WTC11 (cell line): ENCODE results near the gene LSM2. TPM values are rescaled to one million over a fixed set of nuclear protein-coding genes. Genes with fewer than 3 reads are reported as not detected.
"Not testable (repeated sequence)": the region's sequence is repeated elsewhere in the genome, so short reads cannot be mapped to it uniquely, and the experiment has no call there.

Source experiments
- ATAC-seq: fragments of 200-7000 bp; cut with Tn5 transposase; 2 replicates; pipeline ENCODE4 v1.10.0; 2021; ENCODE audit warnings: mild to moderate bottlenecking, moderate library complexity
- CTCF ChIA-PET: fragments of 300-600 bp; sonication (Branson Sonifier 250); formaldehyde crosslinking; loops from one replicate; lab custom pipeline; 2021; ENCODE audit warnings: antibody characterized with exemption; lab: Charles Lee
- POLR2A ChIA-PET: fragments of 350-600 bp; sonication (Branson Sonifier 250); formaldehyde crosslinking; loops from one replicate; lab custom pipeline; 2021; ENCODE audit warnings: antibody characterized with exemption; lab: Charles Lee
- DNase-seq: peaks from one replicate; pipeline ENCODE4 v3.0.0; 2021; ENCODE audit warnings: low spot score
- H3K27ac Mint-ChIP-seq: 2 replicates; pipeline ENCODE4 v1.8.0; 2021; ENCODE audit warnings: mixed read lengths
- H3K27me3 Mint-ChIP-seq: 2 replicates; pipeline ENCODE4 v1.8.0; 2021; ENCODE audit warnings: low read depth, mild to moderate bottlenecking, moderate library complexity, mixed read lengths
- H3K36me3 Mint-ChIP-seq: 2 replicates; pipeline ENCODE4 v1.8.0; 2021; ENCODE audit warnings: mixed read lengths
- H3K4me1 Mint-ChIP-seq: 2 replicates; pipeline ENCODE4 v1.8.0; 2022; ENCODE audit warnings: mixed read lengths
- H3K4me3 Mint-ChIP-seq: 2 replicates; pipeline ENCODE4 v1.8.0; 2021; ENCODE audit warnings: mild to moderate bottlenecking, moderate library complexity, mixed read lengths
- H3K9me3 Mint-ChIP-seq: 2 replicates; pipeline ENCODE4 v1.8.0; 2021; ENCODE audit warnings: mixed read lengths
- EMX1 ChIP-seq: fragments of 250-450 bp; sonication (Bioruptor Pico); IDR thresholded peaks from 2 replicates; pipeline ENCODE4 v1.8.0; 2021; ENCODE audit warnings: mild to moderate bottlenecking
- FOXP4 ChIP-seq: sonication (generic); formaldehyde crosslinking; IDR thresholded peaks from 2 replicates; pipeline ENCODE4 v1.8.0; 2022; ENCODE audit warnings: mild to moderate bottlenecking, missing genetic modification reagents
- JAZF1 ChIP-seq: fragments of 250-450 bp; sonication (Bioruptor Pico); IDR thresholded peaks from 2 replicates; pipeline ENCODE4 v1.9.0; 2021; ENCODE audit warnings: moderate library complexity, mild to moderate bottlenecking, inconsistent platforms
- JUN ChIP-seq: sonication (generic); formaldehyde crosslinking; IDR thresholded peaks from 2 replicates; pipeline ENCODE4 v1.8.0; 2023; ENCODE audit warnings: mild to moderate bottlenecking, missing genetic modification reagents
- NR2C2 ChIP-seq: sonication (generic); formaldehyde crosslinking; IDR thresholded peaks from 2 replicates; pipeline ENCODE4 v1.8.0; 2022; ENCODE audit warnings: mild to moderate bottlenecking, missing genetic modification reagents
- OVOL2 ChIP-seq: fragments of 250-450 bp; sonication (Bioruptor Pico); IDR thresholded peaks from 2 replicates; pipeline ENCODE4 v1.9.0; 2021; ENCODE audit warnings: mild to moderate bottlenecking, borderline replicate concordance
- ZNF121 ChIP-seq: sonication (generic); formaldehyde crosslinking; IDR thresholded peaks from 2 replicates; pipeline ENCODE4 v1.8.0; 2023; ENCODE audit warnings: missing genetic modification reagents
- ZNF416 ChIP-seq: fragments of 250-450 bp; sonication (Bioruptor Pico); IDR thresholded peaks from 2 replicates; pipeline ENCODE4 v1.9.0; 2021; ENCODE audit warnings: mild to moderate bottlenecking, inconsistent platforms
- ZNF532 ChIP-seq: fragments of 250-450 bp; sonication (Bioruptor Pico); IDR thresholded peaks from 2 replicates; pipeline ENCODE4 v1.9.0; 2021; ENCODE audit warnings: mild to moderate bottlenecking, borderline replicate concordance
- ZNF671 ChIP-seq: fragments of 250-450 bp; sonication (Bioruptor Pico); IDR thresholded peaks from 2 replicates; pipeline ENCODE4 v1.8.0; 2021; ENCODE audit warnings: mild to moderate bottlenecking
- total RNA-seq: library from RNA; stranded (reverse); gene quantifications from 3 replicates; pipeline ENCODE4 v1.2.3, GENCODE V29; 2021
- TF ChIP-seq, protein P1 (sequence below): fragments of 250-450 bp; sonication (Bioruptor Pico); IDR thresholded peaks from 2 replicates; pipeline ENCODE4 v1.8.0; 2021; ENCODE audit warnings: mild to moderate bottlenecking

LSM2 gene
- total RNA-seq, 1 experiment from 2014 or later = 104 TPM

DNA sequence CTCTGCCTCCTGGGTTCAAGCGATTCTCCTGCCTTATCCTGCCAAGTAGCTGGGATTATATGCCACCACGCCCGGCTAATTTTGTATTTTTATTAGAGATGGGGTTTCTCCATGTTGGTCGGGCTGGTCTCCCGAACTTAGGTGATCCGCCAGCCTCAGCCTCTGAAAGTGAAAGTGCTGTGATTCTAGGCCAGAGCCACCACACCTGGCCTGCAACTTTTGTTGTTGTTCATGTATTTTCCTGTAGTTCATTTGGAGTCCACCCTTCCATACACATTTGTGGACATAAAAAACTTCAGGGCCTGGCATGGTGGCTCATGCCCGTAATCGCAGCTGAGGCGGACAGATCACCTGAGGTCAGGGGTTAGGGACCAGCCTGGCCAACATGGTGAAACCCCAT is 35.3 kb upstream of the LSM2 start:
- TF ChIP-seq OVOL2 (CRISPR knock-in tag) (no peak), JAZF1 (CRISPR knock-in tag) (no peak), JUN (CRISPR knock-in tag) (no peak), ZNF671 (CRISPR knock-in tag) (no peak), NR2C2 (CRISPR knock-in tag) (no peak), EMX1 (CRISPR knock-in tag) (no peak)
- peaks cover 42% of the 10 kb centered on the region for H3K36me3 Mint-ChIP-seq
- ATAC-seq (no peak), DNase-seq (no peak)
- no peak overlapping the region for H3K4me3 Mint-ChIP-seq
- peaks cover 13% of the 10 kb centered on the region for H3K4me1 Mint-ChIP-seq
- ChIA-PET POLR2A (interaction anchor here (1.0 kb wide), 1 partner anchor 15 kb away, joined by 3 read pairs; the partner anchor contains the start of gene HSPA1B), CTCF (interaction anchor here (1.2 kb wide), 1 partner anchor 81 kb away, joined by 3 read pairs; no protein-coding TSS in a partner anchor)
- no peaks in the 10 kb centered on the region for H3K9me3 Mint-ChIP-seq
- H3K27me3 Mint-ChIP-seq = no peaks in the 10 kb centered on the region
- no peak overlapping the region for H3K27ac Mint-ChIP-seq

DNA sequence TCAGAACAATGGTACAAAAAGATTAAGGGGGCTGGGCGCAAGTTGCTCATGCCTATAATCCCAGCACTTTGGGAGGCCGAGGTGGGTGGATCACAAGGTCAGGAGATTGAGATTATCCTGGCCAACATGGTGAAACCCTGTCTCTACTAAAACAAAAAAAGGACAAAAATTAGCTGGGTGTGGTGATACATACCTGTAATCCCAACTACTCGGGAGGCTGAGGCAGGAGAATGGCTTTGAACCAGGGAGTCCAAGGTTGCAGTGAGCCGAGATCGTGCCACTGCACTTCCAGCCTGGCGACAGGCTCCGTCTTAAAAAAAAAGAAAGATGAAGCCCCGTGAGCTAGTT is 33.0 kb upstream of the LSM2 start:
- not testable (repeated sequence) for DNase-seq, H3K4me3 Mint-ChIP-seq, H3K27me3 Mint-ChIP-seq, ATAC-seq, H3K9me3 Mint-ChIP-seq, H3K27ac Mint-ChIP-seq
- TF ChIP-seq ZNF416 (CRISPR knock-in tag) = 0 out of 2 replicates have a peak, but pooled peaks have one; percentile 7
- peak; percentile 53; the same call in 1 of the 2 replicates for TF ChIP-seq ZNF532 (CRISPR knock-in tag)
- 0 out of 2 replicates have a peak, but pooled peaks have one; percentile 21 for TF ChIP-seq ZNF671 (CRISPR knock-in tag)
- TF ChIP-seq, protein P1, sequence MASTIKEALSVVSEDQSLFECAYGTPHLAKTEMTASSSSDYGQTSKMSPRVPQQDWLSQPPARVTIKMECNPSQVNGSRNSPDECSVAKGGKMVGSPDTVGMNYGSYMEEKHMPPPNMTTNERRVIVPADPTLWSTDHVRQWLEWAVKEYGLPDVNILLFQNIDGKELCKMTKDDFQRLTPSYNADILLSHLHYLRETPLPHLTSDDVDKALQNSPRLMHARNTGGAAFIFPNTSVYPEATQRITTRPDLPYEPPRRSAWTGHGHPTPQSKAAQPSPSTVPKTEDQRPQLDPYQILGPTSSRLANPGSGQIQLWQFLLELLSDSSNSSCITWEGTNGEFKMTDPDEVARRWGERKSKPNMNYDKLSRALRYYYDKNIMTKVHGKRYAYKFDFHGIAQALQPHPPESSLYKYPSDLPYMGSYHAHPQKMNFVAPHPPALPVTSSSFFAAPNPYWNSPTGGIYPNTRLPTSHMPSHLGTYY (CRISPR knock-in tag) = peak; percentile 18; the same call in 1 of the 2 replicates
- Mint-ChIP-seq H3K36me3 (peaks cover 63% of the 10 kb centered on the region), H3K4me1 (peaks cover 28% of the 10 kb centered on the region)
- POLR2A ChIA-PET = interaction anchor here (1.3 kb wide), 1 partner anchor 44 kb away, joined by 4 read pairs; the partner anchor contains the start of gene VARS1
- CTCF ChIA-PET = interaction anchor here (0.9 kb wide), 1 partner anchor 67 kb away, joined by 3 read pairs; no protein-coding TSS in a partner anchor

DNA sequence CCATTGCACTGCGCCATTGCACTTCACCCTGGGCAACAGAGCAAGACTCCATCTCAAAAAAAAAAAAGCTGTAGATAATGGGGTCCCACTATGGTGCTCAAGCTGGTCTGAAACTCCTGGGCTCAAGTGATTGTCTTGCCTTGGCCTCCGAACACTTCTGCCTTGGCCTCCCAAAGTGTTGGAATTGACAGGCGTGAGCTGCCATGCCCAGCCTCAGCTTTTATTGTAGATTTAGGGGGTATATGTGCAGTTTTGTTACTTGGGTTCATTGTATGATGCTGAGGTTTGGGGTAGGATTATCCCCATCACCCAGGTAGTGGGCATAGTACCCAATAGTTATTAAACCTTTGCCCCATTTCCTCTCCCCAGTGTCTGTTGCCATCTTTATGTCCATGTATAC is 32.2 kb upstream of the LSM2 start:
- Mint-ChIP-seq H3K27me3 (no peaks in the 10 kb centered on the region), H3K36me3 (peaks cover 64% of the 10 kb centered on the region), H3K9me3 (no peaks in the 10 kb centered on the region)
- peak; percentile 16; the same call in 1 of the 2 replicates for TF ChIP-seq ZNF121
- no peak for TF ChIP-seq FOXP4 (CRISPR knock-in tag)
- TF ChIP-seq, all 79 proteins: peak for 1
- H3K4me3 Mint-ChIP-seq = peak overlapping the region; percentile 99
- CTCF ChIA-PET = interaction anchor here (1.3 to 1.4 kb wide), 3 partner anchors 43 to 69 kb away, joined by 3 to 6 read pairs (median 4); partner anchors contain the start of gene VARS1
- H3K4me1 Mint-ChIP-seq = peaks cover 28% of the 10 kb centered on the region
- peak overlapping the region; percentile 49; the same call in 1 of the 2 replicates for H3K27ac Mint-ChIP-seq
- POLR2A ChIA-PET = interaction anchor here (0.7 to 1.3 kb wide), 3 partner anchors 43 to 302 kb away, joined by 3 to 4 read pairs (median 3); partner anchors contain the start of gene VARS1
- ATAC-seq = no peak
- no peak for DNase-seq

DNA sequence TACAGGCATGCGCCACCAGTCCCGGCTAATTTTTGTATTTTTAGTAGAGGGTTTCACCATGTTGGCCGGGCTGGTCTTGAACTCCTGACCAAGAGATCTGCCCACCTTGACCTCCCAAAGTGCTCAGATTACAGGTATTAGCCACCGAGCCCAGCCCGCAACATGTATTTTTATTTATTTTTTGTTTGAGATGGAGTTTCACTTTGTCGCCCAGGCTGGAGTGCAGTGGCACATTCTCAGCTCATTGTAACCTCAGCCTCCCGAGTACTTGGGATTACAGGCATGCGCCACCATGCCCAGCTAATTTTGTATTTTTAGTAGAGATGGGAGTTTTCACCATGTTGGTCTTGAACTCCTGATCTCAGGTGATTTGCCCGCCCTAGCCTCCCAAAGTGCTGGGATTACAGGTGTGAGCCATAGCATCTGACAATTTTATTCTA is 31.4 kb upstream of the LSM2 start:
- ChIA-PET CTCF (interaction anchor here (1.3 to 1.4 kb wide), 3 partner anchors 42 to 68 kb away, joined by 3 to 6 read pairs (median 4); partner anchors contain the start of gene VARS1), POLR2A (interaction anchor here (0.9 kb wide), 1 partner anchor 72 kb away, joined by 3 read pairs; no protein-coding TSS in a partner anchor)
- H3K4me1 Mint-ChIP-seq = peaks cover 28% of the 10 kb centered on the region
- not testable (repeated sequence) for ATAC-seq, DNase-seq, H3K9me3 Mint-ChIP-seq, H3K27me3 Mint-ChIP-seq
- H3K4me3 Mint-ChIP-seq = peak overlapping the region; percentile 99
- peaks cover 64% of the 10 kb centered on the region for H3K36me3 Mint-ChIP-seq
- H3K27ac Mint-ChIP-seq = peak overlapping the region; percentile 100; the same call in 1 of the 2 replicates
